LNCaP clone FGC (cell line): Measurements from ENCODE around the gene MTRFR.
"Not testable (repeated sequence)": the region's sequence is repeated elsewhere in the genome, so short reads cannot be mapped to it uniquely, and the experiment has no call there.

Source experiments
- DNase-seq: peaks from one replicate; pipeline ENCODE4 v3.0.0-alpha.2; 2011; ENCODE audit warnings: low read depth
- H3K4me3 ChIP-seq: 2 replicates; pipeline ENCODE4 v1.5.1; 2011; ENCODE audit warnings: mild to moderate bottlenecking, low read depth, low read length, control low read depth
- CTCF ChIP-seq: IDR thresholded peaks from 2 replicates; pipeline ENCODE4 v1.5.1; 2012; ENCODE audit warnings: mild to moderate bottlenecking; ENCODE audit not compliant: control insufficient read depth, insufficient read depth; ENCODE audit errors: extremely low read depth

MTRFR gene

GRCh38 chr12:123238330-123238682 is 5.1 kb downstream of the MTRFR start:
- H3K4me3 ChIP-seq: no peak overlapping the region
- no peak for TF ChIP-seq CTCF
- no peak for DNase-seq

DNA sequence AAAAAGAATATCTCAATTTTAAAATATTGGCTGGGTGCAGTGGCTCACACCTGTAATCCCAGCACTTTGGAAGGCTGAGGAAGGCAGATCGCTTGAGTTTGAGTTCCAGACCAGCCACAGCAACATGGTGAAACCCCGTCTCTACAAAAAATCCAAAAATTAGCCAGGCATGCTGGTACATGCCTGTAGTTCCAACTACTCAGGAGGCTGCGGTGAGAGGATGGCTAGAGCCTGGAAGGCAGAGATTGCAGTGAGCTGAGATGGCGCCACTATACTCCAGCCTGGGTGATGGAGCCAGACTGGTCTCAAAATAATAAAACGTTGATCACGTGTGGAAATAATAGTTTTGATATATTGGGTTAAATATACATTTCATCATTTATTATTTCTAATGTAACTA is 5.7 kb downstream of the MTRFR start:
- TF ChIP-seq CTCF: no peak
- no peak for DNase-seq
- no peak overlapping the region for H3K4me3 ChIP-seq

- no peak overlapping the region for H3K4me3 ChIP-seq
- no peak for TF ChIP-seq CTCF
- no peak for DNase-seq
These were observed 9.1 kb downstream of the MTRFR start for GRCh38 chr12:123242116-123242904.

- H3K4me3 ChIP-seq: no peak overlapping the region
- TF ChIP-seq CTCF: no peak
- no peak for DNase-seq
These were observed 10.5 kb downstream of the MTRFR start for GRCh38 chr12:123243671-123244262.

GRCh38 chr12:123245678-123246077 is 12.4 kb downstream of the MTRFR start:
- H3K4me3 ChIP-seq: no peak overlapping the region
- TF ChIP-seq CTCF: no peak
- DNase-seq: no peak

- not testable (repeated sequence) for H3K4me3 ChIP-seq, DNase-seq
These were observed 14.9 kb downstream of the MTRFR start for GRCh38 chr12:123248129-123248528.

GRCh38 chr12:123248996-123249741 is 15.9 kb downstream of the MTRFR start:
- H3K4me3 ChIP-seq, DNase-seq: not testable (repeated sequence)
